Measurements from ENCODE around the gene FER.

FER gene

DNA sequence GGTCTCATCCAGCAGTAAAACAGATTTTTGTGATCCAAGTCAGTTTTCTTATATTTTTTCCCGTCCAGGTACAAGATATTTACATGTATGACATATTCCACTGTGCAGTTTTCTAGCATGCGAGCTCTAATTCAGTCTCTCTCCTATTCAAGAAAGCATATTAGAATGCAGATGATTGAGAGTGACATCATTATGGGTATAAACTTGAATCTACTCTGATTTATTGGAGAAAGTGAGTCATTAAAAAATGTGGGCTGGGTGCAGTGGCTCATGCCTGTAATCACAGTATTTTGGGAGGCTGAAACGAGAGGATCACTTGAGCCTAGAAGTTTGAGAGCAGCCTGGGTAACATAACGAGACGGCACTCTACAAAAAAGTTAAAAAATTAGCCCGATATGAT lies 6.2 kb downstream of the FER start:
- no peak overlapping the region for H3K4me3 ChIP-seq (ENCODE audit: low read depth, low read length, poor library complexity, severe bottlenecking)
- no peaks in the 10 kb centered on the region for H3K36me3 ChIP-seq (ENCODE audit: insufficient read depth, low read length)
- no peak overlapping the region for H3K9ac ChIP-seq (ENCODE audit: low read length)
- H3K9me3 ChIP-seq (ENCODE audit: low read length) = no peaks in the 10 kb centered on the region
- peaks cover 9% of the 10 kb centered on the region for H3K4me1 ChIP-seq (ENCODE audit: insufficient read depth, low read length, severe bottlenecking)
- H3K9me2 ChIP-seq (ENCODE audit: low read depth, low read length) = no peaks in the 10 kb centered on the region
- no peaks in the 10 kb centered on the region for H4K20me1 ChIP-seq (ENCODE audit: insufficient read depth, low read length)
- no peak overlapping the region for H3K4me2 ChIP-seq (ENCODE audit: low read length)
- TF ChIP-seq CTCF (IDR thresholded peaks at IDR 0.05; ENCODE audit: low read length) (no peak), EZH2 (IDR thresholded peaks at IDR 0.05; ENCODE audit: borderline replicate concordance, low read length) (no peak)
- H2AFZ ChIP-seq (ENCODE audit: low read length) = no peak overlapping the region
- H3K27ac ChIP-seq (ENCODE audit: low read depth, low read length, poor library complexity, severe bottlenecking) = no peak overlapping the region
- H3K27me3 ChIP-seq (ENCODE audit: insufficient read depth, low read length) = no peaks in the 10 kb centered on the region
- no peaks in the 10 kb centered on the region for H3K79me2 ChIP-seq (ENCODE audit: insufficient read depth, low read length)
- H3F3A ChIP-seq (ENCODE audit: insufficient read depth, low read length) = no peaks in the 10 kb centered on the region

- no peaks in the 10 kb centered on the region for H3K27me3 ChIP-seq (ENCODE audit: insufficient read depth, low read length)
- H3K9ac ChIP-seq (ENCODE audit: low read length) = no peak overlapping the region
- TF ChIP-seq EZH2 (IDR thresholded peaks at IDR 0.05; ENCODE audit: borderline replicate concordance, low read length) (no peak), CTCF (IDR thresholded peaks at IDR 0.05; ENCODE audit: low read length) (no peak)
- H3K9me2 ChIP-seq (ENCODE audit: low read depth, low read length) = no peaks in the 10 kb centered on the region
- H2AFZ ChIP-seq (ENCODE audit: low read length) = no peak overlapping the region
- H3K4me1 ChIP-seq (ENCODE audit: insufficient read depth, low read length, severe bottlenecking) = no peaks in the 10 kb centered on the region
- H3K36me3 ChIP-seq (ENCODE audit: insufficient read depth, low read length) = no peaks in the 10 kb centered on the region
- H3K9me3 ChIP-seq (ENCODE audit: low read length) = 0 out of 2 replicates have a peak, but pooled peaks cover 2% of the 10 kb centered on the region
- no peak overlapping the region for H3K4me3 ChIP-seq (ENCODE audit: low read depth, low read length, poor library complexity, severe bottlenecking)
- no peaks in the 10 kb centered on the region for H3K79me2 ChIP-seq (ENCODE audit: insufficient read depth, low read length)
- no peak overlapping the region for H3K4me2 ChIP-seq (ENCODE audit: low read length)
- H4K20me1 ChIP-seq (ENCODE audit: insufficient read depth, low read length) = no peaks in the 10 kb centered on the region
- H3F3A ChIP-seq (ENCODE audit: insufficient read depth, low read length) = no peaks in the 10 kb centered on the region
- no peak overlapping the region for H3K27ac ChIP-seq (ENCODE audit: low read depth, low read length, poor library complexity, severe bottlenecking)
These were observed 12.8 kb downstream of the FER start for GRCh38 chr5:108760512-108760911.

DNA sequence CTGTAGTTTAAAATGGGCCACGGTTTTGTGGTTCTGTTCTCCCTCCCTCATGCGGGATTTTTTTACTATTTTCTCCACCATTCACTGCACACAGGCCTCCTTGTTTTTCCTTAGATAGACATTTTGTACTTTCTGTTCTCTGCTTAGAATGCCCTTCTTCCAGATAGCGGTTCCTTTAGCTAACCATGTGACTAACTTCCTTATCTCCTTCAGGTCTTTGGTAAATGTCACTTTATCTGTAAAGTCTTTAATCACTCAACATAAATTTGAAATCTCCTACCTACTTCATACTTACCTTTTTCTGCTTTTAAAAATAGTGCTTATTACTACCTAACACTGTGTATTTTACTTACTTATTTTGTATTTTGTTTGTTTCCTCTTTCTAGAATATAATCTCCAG lies 15.0 kb downstream of the FER start:
- Histone ChIP-seq H3K4me3 (ENCODE audit: low read depth, low read length, poor library complexity, severe bottlenecking) (no peak overlapping the region), H3K9me2 (ENCODE audit: low read depth, low read length) (no peaks in the 10 kb centered on the region), H3K4me2 (ENCODE audit: low read length) (no peak overlapping the region), H4K20me1 (ENCODE audit: insufficient read depth, low read length) (no peaks in the 10 kb centered on the region), H2AFZ (ENCODE audit: low read length) (no peak overlapping the region), H3K9me3 (ENCODE audit: low read length) (0 out of 2 replicates have a peak, but pooled peaks cover 2% of the 10 kb centered on the region), H3K79me2 (ENCODE audit: insufficient read depth, low read length) (no peaks in the 10 kb centered on the region), H3F3A (ENCODE audit: insufficient read depth, low read length) (no peaks in the 10 kb centered on the region), H3K27ac (ENCODE audit: low read depth, low read length, poor library complexity, severe bottlenecking) (no peak overlapping the region), H3K27me3 (ENCODE audit: insufficient read depth, low read length) (no peaks in the 10 kb centered on the region), H3K36me3 (ENCODE audit: insufficient read depth, low read length) (no peaks in the 10 kb centered on the region), H3K4me1 (ENCODE audit: insufficient read depth, low read length, severe bottlenecking) (no peaks in the 10 kb centered on the region), H3K9ac (ENCODE audit: low read length) (no peak overlapping the region)
- TF ChIP-seq EZH2 (IDR thresholded peaks at IDR 0.05; ENCODE audit: borderline replicate concordance, low read length) (no peak), CTCF (IDR thresholded peaks at IDR 0.05; ENCODE audit: low read length) (no peak)
